ENCODE measurements around the gene TAF11L5.
"Not testable (repeated sequence)": the region's sequence is repeated elsewhere in the genome, so short reads cannot be mapped to it uniquely, and the experiment has no call there.

TAF11L5 gene

DNA sequence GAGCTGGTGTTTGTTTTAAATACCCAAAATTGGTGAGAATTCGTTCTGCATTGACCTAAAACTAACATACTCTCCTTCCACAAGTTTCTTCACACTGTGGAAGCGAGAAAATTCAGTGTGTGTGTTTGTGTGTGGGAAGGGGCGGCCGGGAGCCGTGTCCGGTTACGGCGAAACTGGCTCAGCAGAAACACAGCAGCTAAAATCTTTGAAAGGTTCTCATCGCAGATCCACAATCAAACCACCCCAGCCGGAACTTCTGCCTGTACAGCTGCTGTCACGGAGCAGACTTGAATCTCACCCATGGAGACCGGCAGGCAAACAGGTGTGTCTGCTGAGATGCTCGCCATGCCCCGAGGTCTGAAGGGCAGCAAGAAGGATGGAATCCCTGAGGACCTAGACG lies at the start of gene TAF11L5:
Gene TAF11L5 (plus strand): TSS at position 301 of the 400 bp plus-strand sequence.
- not testable (repeated sequence) for H3K27ac ChIP-seq; H3K9ac ChIP-seq; H3K4me2 ChIP-seq; H3K36me3 ChIP-seq (ENCODE audit: insufficient read depth); H3K4me3 ChIP-seq (IDR thresholded peaks at IDR 0.05; ENCODE audit: insufficient read depth, low read depth, low read length); H3K4me1 ChIP-seq (ENCODE audit: low read depth, poor library complexity, severe bottlenecking); H3K27me3 ChIP-seq (ENCODE audit: insufficient read depth, low read depth); H3K79me2 ChIP-seq (ENCODE audit: insufficient read depth, low read depth); H2AFZ ChIP-seq (ENCODE audit: low read depth); H4K20me1 ChIP-seq (ENCODE audit: insufficient read depth)

- no peaks in the 10 kb centered on the region for H4K20me1 ChIP-seq (ENCODE audit: insufficient read depth)
- no peak overlapping the region for H2AFZ ChIP-seq (ENCODE audit: low read depth)
- H3K9ac ChIP-seq, result no peak overlapping the region
- H3K4me3 ChIP-seq (IDR thresholded peaks at IDR 0.05; ENCODE audit: insufficient read depth, low read depth, low read length), result no peak overlapping the region
- H3K4me2 ChIP-seq, result no peak overlapping the region
- TF ChIP-seq, protein P1, sequence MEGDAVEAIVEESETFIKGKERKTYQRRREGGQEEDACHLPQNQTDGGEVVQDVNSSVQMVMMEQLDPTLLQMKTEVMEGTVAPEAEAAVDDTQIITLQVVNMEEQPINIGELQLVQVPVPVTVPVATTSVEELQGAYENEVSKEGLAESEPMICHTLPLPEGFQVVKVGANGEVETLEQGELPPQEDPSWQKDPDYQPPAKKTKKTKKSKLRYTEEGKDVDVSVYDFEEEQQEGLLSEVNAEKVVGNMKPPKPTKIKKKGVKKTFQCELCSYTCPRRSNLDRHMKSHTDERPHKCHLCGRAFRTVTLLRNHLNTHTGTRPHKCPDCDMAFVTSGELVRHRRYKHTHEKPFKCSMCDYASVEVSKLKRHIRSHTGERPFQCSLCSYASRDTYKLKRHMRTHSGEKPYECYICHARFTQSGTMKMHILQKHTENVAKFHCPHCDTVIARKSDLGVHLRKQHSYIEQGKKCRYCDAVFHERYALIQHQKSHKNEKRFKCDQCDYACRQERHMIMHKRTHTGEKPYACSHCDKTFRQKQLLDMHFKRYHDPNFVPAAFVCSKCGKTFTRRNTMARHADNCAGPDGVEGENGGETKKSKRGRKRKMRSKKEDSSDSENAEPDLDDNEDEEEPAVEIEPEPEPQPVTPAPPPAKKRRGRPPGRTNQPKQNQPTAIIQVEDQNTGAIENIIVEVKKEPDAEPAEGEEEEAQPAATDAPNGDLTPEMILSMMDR (conservative IDR thresholded peaks at IDR 0.05; ENCODE audit: low read depth, low read length), result no peak
- no peaks in the 10 kb centered on the region for H3K79me2 ChIP-seq (ENCODE audit: insufficient read depth, low read depth)
- H3K27me3 ChIP-seq (ENCODE audit: insufficient read depth, low read depth), result no peaks in the 10 kb centered on the region
- H3K27ac ChIP-seq, result no peak overlapping the region
- H3K36me3 ChIP-seq (ENCODE audit: insufficient read depth), result no peaks in the 10 kb centered on the region
- no peaks in the 10 kb centered on the region for H3K4me1 ChIP-seq (ENCODE audit: low read depth, poor library complexity, severe bottlenecking)
Measured at GRCh38 chr5:17477043-17477442, 48.0 kb upstream of the TAF11L5 start.

GRCh38 chr5:17477573-17478265 lies 47.3 kb upstream of the TAF11L5 start:
- Histone ChIP-seq H2AFZ (ENCODE audit: low read depth) (no peak overlapping the region), H3K4me2 (no peak overlapping the region), H4K20me1 (ENCODE audit: insufficient read depth) (no peaks in the 10 kb centered on the region), H3K79me2 (ENCODE audit: insufficient read depth, low read depth) (no peaks in the 10 kb centered on the region), H3K4me3 (IDR thresholded peaks at IDR 0.05; ENCODE audit: insufficient read depth, low read depth, low read length) (no peak overlapping the region), H3K4me1 (ENCODE audit: low read depth, poor library complexity, severe bottlenecking) (no peaks in the 10 kb centered on the region), H3K36me3 (ENCODE audit: insufficient read depth) (no peaks in the 10 kb centered on the region), H3K9ac (no peak overlapping the region), H3K27ac (no peak overlapping the region), H3K27me3 (ENCODE audit: insufficient read depth, low read depth) (no peaks in the 10 kb centered on the region)
- TF ChIP-seq, protein P1 (conservative IDR thresholded peaks at IDR 0.05; ENCODE audit: low read depth, low read length), result no peak

DNA sequence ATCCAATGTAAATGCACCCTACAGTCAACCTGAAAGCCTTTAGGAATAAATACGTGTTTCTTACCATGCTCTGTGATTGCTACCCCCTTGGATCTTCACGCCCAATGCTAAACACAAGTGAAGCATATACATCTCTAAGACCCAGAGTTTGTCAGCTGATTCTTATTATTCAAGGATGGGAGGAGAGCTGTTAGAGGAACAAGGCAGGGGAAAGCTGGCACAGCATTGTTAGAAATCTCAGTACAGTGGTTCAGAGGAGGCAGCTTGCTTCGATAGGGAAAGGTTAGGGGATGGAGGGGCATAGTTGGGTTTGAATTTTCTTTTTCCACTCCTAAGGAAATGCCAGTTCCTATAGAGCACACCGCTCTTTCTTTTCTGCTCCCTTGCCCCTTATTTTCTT lies 43.7 kb upstream of the TAF11L5 start:
- Histone ChIP-seq H3K9ac (no peak overlapping the region), H3K36me3 (ENCODE audit: insufficient read depth) (no peaks in the 10 kb centered on the region), H3K79me2 (ENCODE audit: insufficient read depth, low read depth) (no peaks in the 10 kb centered on the region), H3K4me3 (IDR thresholded peaks at IDR 0.05; ENCODE audit: insufficient read depth, low read depth, low read length) (no peak overlapping the region), H3K4me2 (no peak overlapping the region), H2AFZ (ENCODE audit: low read depth) (no peak overlapping the region), H4K20me1 (ENCODE audit: insufficient read depth) (no peaks in the 10 kb centered on the region), H3K27me3 (ENCODE audit: insufficient read depth, low read depth) (no peaks in the 10 kb centered on the region), H3K4me1 (ENCODE audit: low read depth, poor library complexity, severe bottlenecking) (no peaks in the 10 kb centered on the region), H3K27ac (no peak overlapping the region)
- TF ChIP-seq, protein P1 (conservative IDR thresholded peaks at IDR 0.05; ENCODE audit: low read depth, low read length), result no peak

GRCh38 chr5:17482790-17483189 lies 42.2 kb upstream of the TAF11L5 start:
- H3K79me2 ChIP-seq (ENCODE audit: insufficient read depth, low read depth), result no peaks in the 10 kb centered on the region
- no peaks in the 10 kb centered on the region for H3K27me3 ChIP-seq (ENCODE audit: insufficient read depth, low read depth)
- TF ChIP-seq, protein P1 (conservative IDR thresholded peaks at IDR 0.05; ENCODE audit: low read depth, low read length), result no peak
- no peak overlapping the region for H2AFZ ChIP-seq (ENCODE audit: low read depth)
- no peak overlapping the region for H3K27ac ChIP-seq
- H4K20me1 ChIP-seq (ENCODE audit: insufficient read depth), result no peaks in the 10 kb centered on the region
- no peaks in the 10 kb centered on the region for H3K4me1 ChIP-seq (ENCODE audit: low read depth, poor library complexity, severe bottlenecking)
- H3K4me2 ChIP-seq, result no peak overlapping the region
- no peak overlapping the region for H3K4me3 ChIP-seq (IDR thresholded peaks at IDR 0.05; ENCODE audit: insufficient read depth, low read depth, low read length)
- H3K36me3 ChIP-seq (ENCODE audit: insufficient read depth), result no peaks in the 10 kb centered on the region
- no peak overlapping the region for H3K9ac ChIP-seq

GRCh38 chr5:17486464-17487173 lies 38.4 kb upstream of the TAF11L5 start:
- H3K79me2 ChIP-seq (ENCODE audit: insufficient read depth, low read depth); H3K4me2 ChIP-seq; H3K9ac ChIP-seq; H4K20me1 ChIP-seq (ENCODE audit: insufficient read depth); H3K27ac ChIP-seq; H3K4me1 ChIP-seq (ENCODE audit: low read depth, poor library complexity, severe bottlenecking); H3K4me3 ChIP-seq (IDR thresholded peaks at IDR 0.05; ENCODE audit: insufficient read depth, low read depth, low read length); H3K36me3 ChIP-seq (ENCODE audit: insufficient read depth); H2AFZ ChIP-seq (ENCODE audit: low read depth); H3K27me3 ChIP-seq (ENCODE audit: insufficient read depth, low read depth): not testable (repeated sequence)

Data from KMS-11 (cell line).